Adrenal gland (tissue), 5 donors: Measurements from ENCODE around the gene DRG1.

ENCODE experiments used
- CTCF ChIP-seq, 6 experiments: fragments of 450-650 bp in 4 of 6; fragments of 200-600 bp in 2 of 6; sonication (generic) in 1 of 6; IDR thresholded peaks; 1 replicate in 5 of 6; 2 replicates in 1 of 6; pipeline versions ENCODE4 v1.5.1 to v1.8.0; 2016 to 2021; ENCODE audit warnings: antibody characterized with exemption in 6 of 6, mild to moderate bottlenecking in 2 of 6, moderate library complexity in 1 of 6
- POLR2A ChIP-seq, 2 donors: fragments of 450-650 bp; IDR thresholded peaks; one replicate each; pipeline ENCODE4 v1.6.1; 2017; ENCODE audit warnings: antibody characterized with exemption in 2 of 2, mild to moderate bottlenecking in 2 of 2, moderate library complexity in 1 of 2
- donor health status: DM: no; HTN: no; CAD: no.

GRCh38 chr22:31461699-31462098 is 62.3 kb downstream of the DRG1 start:
- no peak for TF ChIP-seq CTCF (IDR thresholded peaks at IDR 0.05)
- no peak for TF ChIP-seq POLR2A (IDR thresholded peaks at IDR 0.05)
